ENCODE data around the gene GORASP1.

The GORASP1 gene

DNA sequence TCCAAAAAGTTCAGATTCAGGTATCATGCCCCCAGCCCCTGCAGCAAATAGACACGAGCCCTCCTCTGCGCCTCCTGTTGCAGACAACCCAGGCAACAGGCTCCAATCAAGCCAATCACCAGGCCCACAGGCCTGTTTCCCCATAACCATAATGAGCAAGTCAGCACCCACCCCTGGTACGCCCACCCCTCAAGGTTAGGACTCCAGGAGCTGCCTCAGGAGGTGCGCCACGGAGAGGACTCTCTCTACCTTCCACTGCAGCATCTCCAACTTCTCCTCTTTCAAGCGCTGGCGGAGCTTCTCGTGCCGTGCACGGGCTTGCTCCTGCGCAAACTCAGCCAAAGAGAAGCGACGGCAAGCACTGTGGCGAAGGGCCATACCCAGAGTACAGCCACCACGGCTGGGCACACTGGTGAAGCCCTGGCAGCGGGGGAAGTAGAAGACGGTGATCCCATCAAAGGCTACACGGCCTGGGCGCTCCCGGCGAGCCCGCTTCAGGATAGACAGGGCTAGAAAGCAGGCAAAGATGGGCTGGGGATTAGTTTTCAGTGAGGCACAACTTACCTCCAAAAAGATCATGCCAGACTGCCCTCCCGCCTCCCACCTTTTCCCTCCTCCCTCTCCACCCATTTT, 37.4 kb upstream of the GORASP1 start:
- no peak for DNase-seq (ENCODE audit: low spot score)
- in situ Hi-C loops (cut with MboI; ENCODE audit: low pct_unique_long_range_greater_than_20kb, low sequenced_read_pairs, unreplicated experiment): no loop called here
- TF ChIP-seq, protein P1, sequence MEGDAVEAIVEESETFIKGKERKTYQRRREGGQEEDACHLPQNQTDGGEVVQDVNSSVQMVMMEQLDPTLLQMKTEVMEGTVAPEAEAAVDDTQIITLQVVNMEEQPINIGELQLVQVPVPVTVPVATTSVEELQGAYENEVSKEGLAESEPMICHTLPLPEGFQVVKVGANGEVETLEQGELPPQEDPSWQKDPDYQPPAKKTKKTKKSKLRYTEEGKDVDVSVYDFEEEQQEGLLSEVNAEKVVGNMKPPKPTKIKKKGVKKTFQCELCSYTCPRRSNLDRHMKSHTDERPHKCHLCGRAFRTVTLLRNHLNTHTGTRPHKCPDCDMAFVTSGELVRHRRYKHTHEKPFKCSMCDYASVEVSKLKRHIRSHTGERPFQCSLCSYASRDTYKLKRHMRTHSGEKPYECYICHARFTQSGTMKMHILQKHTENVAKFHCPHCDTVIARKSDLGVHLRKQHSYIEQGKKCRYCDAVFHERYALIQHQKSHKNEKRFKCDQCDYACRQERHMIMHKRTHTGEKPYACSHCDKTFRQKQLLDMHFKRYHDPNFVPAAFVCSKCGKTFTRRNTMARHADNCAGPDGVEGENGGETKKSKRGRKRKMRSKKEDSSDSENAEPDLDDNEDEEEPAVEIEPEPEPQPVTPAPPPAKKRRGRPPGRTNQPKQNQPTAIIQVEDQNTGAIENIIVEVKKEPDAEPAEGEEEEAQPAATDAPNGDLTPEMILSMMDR (IDR thresholded peaks at IDR 0.05; ENCODE audit: extremely low read depth, insufficient read depth, missing control alignments): no peak

DNA sequence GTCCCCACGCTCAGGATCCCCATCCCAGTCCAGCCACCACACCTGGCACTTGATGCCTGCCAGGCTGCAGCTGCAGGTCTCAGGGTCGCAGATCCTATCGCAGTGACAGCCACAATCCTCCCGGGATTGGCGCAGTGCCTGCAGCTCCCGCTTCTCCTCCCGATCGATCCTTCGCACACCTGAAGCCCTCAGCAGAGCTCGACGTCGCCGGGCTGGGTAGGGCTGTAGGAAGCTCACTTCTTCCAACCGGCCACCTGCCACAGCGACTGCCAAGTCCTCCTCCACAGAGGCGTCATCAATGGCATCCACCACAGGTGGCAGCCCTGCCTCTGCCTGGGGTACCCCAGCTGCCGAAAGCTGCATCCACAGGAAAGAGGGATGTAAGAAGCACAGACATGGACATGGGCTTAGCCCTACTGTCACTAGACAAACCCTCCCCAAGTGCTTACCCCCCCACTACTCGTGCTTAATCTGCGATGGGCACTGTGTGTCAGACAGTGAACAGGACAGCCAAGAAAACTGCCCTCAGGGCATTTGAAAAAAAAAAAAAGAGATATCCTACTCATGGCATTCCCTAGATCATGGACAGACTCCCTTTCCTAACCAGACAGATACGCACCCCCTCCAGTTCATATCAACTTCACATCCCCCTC, 36.8 kb upstream of the GORASP1 start:
- in situ Hi-C loops (cut with MboI; ENCODE audit: low pct_unique_long_range_greater_than_20kb, low sequenced_read_pairs, unreplicated experiment): no loop called here
- DNase-seq (ENCODE audit: low spot score): no peak
- TF ChIP-seq, protein P1 (IDR thresholded peaks at IDR 0.05; ENCODE audit: extremely low read depth, insufficient read depth, missing control alignments): no peak

DNA sequence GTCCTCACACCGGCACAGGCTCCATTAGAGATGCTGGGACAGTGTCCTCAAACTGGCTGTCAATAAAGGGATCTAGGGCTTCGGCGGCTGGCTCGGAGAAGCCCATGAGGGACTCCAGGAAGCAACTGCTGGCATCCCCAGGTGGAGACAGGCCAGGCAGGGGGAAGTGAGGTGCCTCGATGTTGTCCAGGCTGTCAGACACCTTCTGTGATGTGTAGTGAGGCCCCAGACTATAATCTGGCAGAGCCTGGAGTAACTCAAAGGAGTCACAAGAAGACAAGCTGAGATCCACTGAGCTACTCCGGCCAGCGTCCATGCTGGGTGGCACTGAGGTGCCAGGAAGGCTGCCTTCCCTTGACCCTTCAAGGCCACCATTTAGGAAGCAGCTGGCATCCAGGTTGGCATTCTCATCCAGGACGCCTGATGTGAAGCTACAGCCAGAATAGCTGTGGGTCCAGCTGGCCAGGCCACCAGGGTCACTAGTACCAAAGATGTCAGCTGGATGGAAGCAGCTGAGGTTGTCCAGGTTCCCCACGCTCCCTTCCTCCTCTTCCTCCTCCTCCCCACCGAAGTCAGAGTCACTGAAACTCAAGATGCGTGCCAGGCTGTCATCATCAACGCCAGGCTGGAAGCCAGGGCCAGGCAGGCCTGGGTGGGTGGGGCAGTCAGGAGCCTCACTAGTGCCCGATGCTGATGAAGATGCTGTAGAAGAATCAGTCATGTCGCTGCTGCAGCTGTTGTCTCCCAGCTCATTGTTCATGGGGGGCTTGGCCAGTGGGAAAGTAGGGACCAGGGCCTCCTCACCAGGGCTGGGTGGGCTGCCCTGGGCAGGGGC, 35.8 kb upstream of the GORASP1 start:
- in situ Hi-C loops (cut with MboI; ENCODE audit: low pct_unique_long_range_greater_than_20kb, low sequenced_read_pairs, unreplicated experiment): no loop called here
- no peak for DNase-seq (ENCODE audit: low spot score)
- TF ChIP-seq, protein P1 (IDR thresholded peaks at IDR 0.05; ENCODE audit: extremely low read depth, insufficient read depth, missing control alignments): no peak

DNA sequence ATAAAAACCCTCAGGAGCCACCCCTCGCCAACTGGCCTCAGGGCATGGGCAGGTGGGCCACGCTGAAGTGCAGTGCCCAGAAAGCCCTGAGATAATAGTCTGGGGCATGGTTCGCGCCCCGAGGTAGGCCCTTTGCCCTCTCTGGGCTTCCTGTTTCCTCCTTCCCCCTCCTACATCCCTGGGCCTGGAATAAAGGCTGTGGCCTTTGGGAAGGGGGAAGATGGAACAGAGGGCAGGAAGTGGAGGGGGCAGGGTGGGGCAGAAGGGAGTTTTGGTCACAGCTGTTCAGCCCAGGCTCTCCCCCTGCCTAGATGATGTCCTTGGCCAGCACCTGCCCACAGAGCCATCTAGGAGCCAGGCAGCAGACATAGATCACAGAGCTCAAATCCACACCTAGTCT, 34.6 kb upstream of the GORASP1 start:
- in situ Hi-C loops (cut with MboI; ENCODE audit: low pct_unique_long_range_greater_than_20kb, low sequenced_read_pairs, unreplicated experiment): no loop called here
- DNase-seq (ENCODE audit: low spot score): no peak

DNA sequence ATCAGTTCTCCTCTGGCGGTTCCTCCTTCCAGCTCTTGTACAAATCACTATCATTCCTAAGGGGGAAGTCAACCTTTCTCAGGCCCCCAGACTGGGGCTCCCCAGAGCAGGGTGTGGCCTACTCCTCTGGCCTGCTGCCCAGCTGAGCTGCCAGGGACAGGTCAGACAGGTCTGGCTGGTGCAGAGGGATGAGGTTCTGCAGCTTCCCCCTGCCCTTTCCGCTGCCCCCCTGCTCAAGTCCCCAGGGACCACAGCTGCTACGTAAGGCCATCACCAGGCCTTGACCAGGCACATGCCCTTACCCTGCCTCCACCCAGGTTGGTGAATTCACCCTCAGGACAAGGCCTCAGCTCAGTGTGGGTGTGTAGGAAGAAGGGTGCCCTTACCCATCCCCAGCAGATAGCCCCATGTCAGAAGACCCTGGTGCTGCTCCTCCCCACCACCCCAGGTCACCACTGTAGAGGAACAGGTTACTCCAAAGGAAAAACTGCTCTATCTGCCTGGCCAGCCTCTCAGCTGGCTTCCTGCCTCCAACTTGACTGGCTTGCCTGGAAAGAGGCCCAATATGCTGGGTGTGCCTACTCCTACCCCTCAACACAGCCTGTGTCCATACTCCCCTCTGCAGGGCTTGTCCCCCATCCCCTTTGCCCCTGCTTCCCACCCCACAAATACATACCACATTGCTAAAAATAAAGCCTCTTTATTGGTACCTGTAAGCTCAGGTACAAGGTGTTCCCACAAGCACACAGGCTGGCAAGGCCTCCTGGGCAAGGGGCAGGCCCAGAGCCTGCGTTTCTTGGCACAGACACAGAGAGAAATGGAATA, 34.0 kb upstream of the GORASP1 start:
- no peak for DNase-seq (ENCODE audit: low spot score)
- in situ Hi-C loops (cut with MboI; ENCODE audit: low pct_unique_long_range_greater_than_20kb, low sequenced_read_pairs, unreplicated experiment): no loop called here

More for the DNA sequence above, 34.6 kb upstream of the GORASP1 start:
- TF ChIP-seq, protein P1 (IDR thresholded peaks at IDR 0.05; ENCODE audit: extremely low read depth, insufficient read depth, missing control alignments): no peak

More for the DNA sequence above, 34.0 kb upstream of the GORASP1 start:
- TF ChIP-seq, protein P1 (IDR thresholded peaks at IDR 0.05; ENCODE audit: extremely low read depth, insufficient read depth, missing control alignments): no peak
